Measurements from ENCODE around the gene SPEF2. TPM values are rescaled to one million over a fixed set of nuclear protein-coding genes. Genes with fewer than 3 reads are reported as not detected.

SPEF2 gene
- total and polyA plus RNA-seq, 9 of the 15 experiments (the other 6 are each of a cell fraction or from before 2014, with no cell fraction given) = 0.11 to 0.62 (median 0.20) TPM; not detected in 2

DNA sequence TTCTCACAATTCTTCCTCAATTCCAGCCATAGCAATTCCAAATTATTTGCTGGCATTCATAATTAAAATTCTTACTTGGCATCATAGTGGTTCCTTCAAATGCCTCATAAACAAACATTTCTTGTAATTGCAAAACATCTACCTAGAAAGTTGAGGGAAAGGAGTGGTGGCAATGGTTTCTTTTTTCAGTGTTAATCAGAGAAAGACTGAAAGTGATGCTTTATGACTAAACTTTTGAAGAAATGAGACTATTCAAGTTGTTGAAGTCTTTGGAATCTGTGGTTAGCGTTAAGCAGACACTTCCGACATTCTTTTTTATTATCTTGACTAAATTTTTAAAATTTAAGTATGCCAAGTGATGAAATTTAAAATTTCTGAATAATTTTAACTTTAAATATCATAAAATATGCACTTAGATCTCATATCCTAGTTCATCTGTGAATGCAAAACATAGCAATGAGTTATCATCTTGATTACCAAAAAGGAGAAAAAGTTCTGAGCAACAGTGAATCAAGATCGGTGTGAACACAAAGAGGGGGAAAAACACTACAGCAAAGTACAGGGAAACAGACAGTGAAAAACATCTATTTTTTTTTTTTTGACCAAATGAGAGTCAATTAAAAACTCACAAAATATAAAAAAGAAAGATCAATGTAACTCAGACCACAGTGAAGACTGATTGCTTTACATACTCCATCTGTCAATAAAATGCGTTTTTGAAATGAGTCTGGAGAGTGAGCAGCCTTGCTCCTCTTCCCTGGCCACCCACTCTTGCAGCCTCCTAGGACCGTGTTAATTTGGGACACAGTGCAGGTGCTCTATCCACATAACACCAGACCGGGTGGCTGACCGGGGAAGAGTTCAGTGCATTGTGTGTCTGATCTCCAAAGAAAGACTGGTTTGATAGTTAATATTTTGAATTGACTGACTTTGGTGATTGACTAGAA lies 218.4 kb downstream of the SPEF2 start (continued):
- TF ChIP-seq, protein P1, sequence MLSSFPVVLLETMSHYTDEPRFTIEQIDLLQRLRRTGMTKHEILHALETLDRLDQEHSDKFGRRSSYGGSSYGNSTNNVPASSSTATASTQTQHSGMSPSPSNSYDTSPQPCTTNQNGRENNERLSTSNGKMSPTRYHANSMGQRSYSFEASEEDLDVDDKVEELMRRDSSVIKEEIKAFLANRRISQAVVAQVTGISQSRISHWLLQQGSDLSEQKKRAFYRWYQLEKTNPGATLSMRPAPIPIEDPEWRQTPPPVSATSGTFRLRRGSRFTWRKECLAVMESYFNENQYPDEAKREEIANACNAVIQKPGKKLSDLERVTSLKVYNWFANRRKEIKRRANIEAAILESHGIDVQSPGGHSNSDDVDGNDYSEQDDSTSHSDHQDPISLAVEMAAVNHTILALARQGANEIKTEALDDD (IDR thresholded peaks at IDR 0.05) = no peak
- no peak for TF ChIP-seq GATAD2A (IDR thresholded peaks at IDR 0.05)
- TF ChIP-seq ID3 (CRISPR knock-in tag; IDR thresholded peaks at IDR 0.05) = no peak
- TF ChIP-seq ID3 (tag; IDR thresholded peaks at IDR 0.05) = no peak

GRCh38 chr5:35838370-35839042 lies 220.8 kb downstream of the SPEF2 start:
- BruUV-seq (replicated peaks) = no TSS peak
- Histone ChIP-seq H3K27me3 (ENCODE audit: control insufficient read depth in 2 of 2, insufficient read depth in 2 of 2, low read length in 2 of 2) (no peaks in the 10 kb centered on the region), H3K4me1 (replicated peaks in 1 of 2; ENCODE audit: control insufficient read depth in 2 of 2, insufficient read depth in 2 of 2, low read length in 2 of 2) (no peaks in the 10 kb centered on the region), H3K36me3 (ENCODE audit: control insufficient read depth, insufficient read depth, low read length) (no peaks in the 10 kb centered on the region), H3K79me2 (ENCODE audit: control insufficient read depth, insufficient read depth, low read length) (no peaks in the 10 kb centered on the region), H4K20me1 (replicated peaks; ENCODE audit: control insufficient read depth, insufficient read depth, low read length) (no peaks in the 10 kb centered on the region), H3K4me2 (ENCODE audit: insufficient read depth, low read length) (no peak overlapping the region), H3K9me3 (replicated peaks; ENCODE audit: control insufficient read depth, insufficient read depth, low read depth, low read length) (no peaks in the 10 kb centered on the region), H3K4me3 (no peak overlapping the region), H3K27ac (ENCODE audit: extremely low read depth, low read depth, low read length) (no peak overlapping the region), H3K9me1 (ENCODE audit: control insufficient read depth, insufficient read depth, low read length) (no peaks in the 10 kb centered on the region), H3K9ac (ENCODE audit: insufficient read depth in 1 of 2, low read depth in 2 of 2, low read length in 2 of 2) (no peak overlapping the region), H2AFZ (ENCODE audit: low read depth, low read length) (no peak overlapping the region)
- CTCF ChIA-PET (ENCODE audit: low intra/inter-chr PET ratio) = no interaction called here
- intact Hi-C loops (cut with micrococcal nuclease) (no loop called here), in situ Hi-C loops (cut with MboI) (no loop called here)
- POLR2A ChIA-PET = no interaction called here
- 0% methylated on average over 5 of the region's 5 CpGs for WGBS (ENCODE audit: insufficient coverage, low coverage, missing lambda C conversion rate)
- FAIRE-seq (no peak), DNase-seq (ENCODE audit: extremely low read depth in 1 of 4, low spot score in 3 of 4) (no peak), ATAC-seq (no peak)
- no peak for TF ChIP-seq RNF2 (IDR thresholded peaks at IDR 0.05)
- TF ChIP-seq ZMIZ1 (IDR thresholded peaks at IDR 0.05; ENCODE audit: low read depth in 2 of 2, low read length in 2 of 2) = no peak
- TF ChIP-seq TOE1 (IDR thresholded peaks at IDR 0.05; ENCODE audit: borderline replicate concordance) = no peak
- no peak for TF ChIP-seq TOE1 (CRISPR knock-in tag; IDR thresholded peaks at IDR 0.05; ENCODE audit: borderline replicate concordance, low read depth)
- no peak for TF ChIP-seq MLX (CRISPR knock-in tag; conservative IDR thresholded peaks at IDR 0.05)
- no peak for TF ChIP-seq CREBBP (IDR thresholded peaks at IDR 0.05; ENCODE audit: low read depth, low read length)
- no peak for TF ChIP-seq ZSCAN32 (CRISPR knock-in tag; IDR thresholded peaks at IDR 0.05)
